ENCODE data around the gene METTL24. TPM values are rescaled to one million over a fixed set of nuclear protein-coding genes. Genes with fewer than 3 reads are reported as not detected.
A peak's percentile ranks its signal among the peaks of the same experiment; 100 is the strongest.

METTL24 gene
- total RNA-seq, result not detected in 2 replicates

GRCh38 chr6:110357664-110358552, at the start of gene METTL24:
METTL24 (minus strand) TSS chr6:110358349; CDS start chr6:110358272, 77 bp downstream.
- DNase-seq (ENCODE audit: low read depth in 2 of 2), result no peak

- no peak for DNase-seq (ENCODE audit: low read depth in 2 of 2)
Observed at GRCh38 chr6:110404607-110405006, 46.5 kb upstream of the METTL24 start.

- no peak for DNase-seq (ENCODE audit: low read depth in 2 of 2)
Observed at GRCh38 chr6:110401585-110402176, 43.5 kb upstream of the METTL24 start.

- DNase-seq (ENCODE audit: low read depth in 2 of 2), result no peak
Observed at GRCh38 chr6:110400208-110400607, 42.1 kb upstream of the METTL24 start.

GRCh38 chr6:110399219-110400071, 41.3 kb upstream of the METTL24 start:
- DNase-seq (ENCODE audit: low read depth in 2 of 2), result peak in 1 of 2 donors; percentile 5

GRCh38 chr6:110398778-110399177, 40.6 kb upstream of the METTL24 start:
- peak in 1 of 2 donors; percentile 49 for DNase-seq (ENCODE audit: low read depth in 2 of 2)

- no peak for DNase-seq (ENCODE audit: low read depth in 2 of 2)
Observed at GRCh38 chr6:110395221-110395620, 37.1 kb upstream of the METTL24 start.

GRCh38 chr6:110394409-110394808, 36.3 kb upstream of the METTL24 start:
- DNase-seq (ENCODE audit: low read depth in 2 of 2), result no peak

GRCh38 chr6:110392727-110393126, 34.6 kb upstream of the METTL24 start:
- DNase-seq (ENCODE audit: low read depth in 2 of 2), result no peak

- no peak for DNase-seq (ENCODE audit: low read depth in 2 of 2)
Observed at GRCh38 chr6:110390404-110390803, 32.3 kb upstream of the METTL24 start.

- peak; percentile 10 to 87 for DNase-seq (ENCODE audit: low read depth in 2 of 2)
Observed at GRCh38 chr6:110389689-110390382, 31.7 kb upstream of the METTL24 start.

GRCh38 chr6:110387986-110388385, 29.8 kb upstream of the METTL24 start:
- no peak for DNase-seq (ENCODE audit: low read depth in 2 of 2)

- no peak for DNase-seq (ENCODE audit: low read depth in 2 of 2)
Observed at GRCh38 chr6:110385458-110385863, 27.3 kb upstream of the METTL24 start.

- no peak for DNase-seq (ENCODE audit: low read depth in 2 of 2)
Observed at GRCh38 chr6:110378552-110378951, 20.4 kb upstream of the METTL24 start.

GRCh38 chr6:110369066-110369465, 10.9 kb upstream of the METTL24 start:
- no peak for DNase-seq (ENCODE audit: low read depth in 2 of 2)

- DNase-seq (ENCODE audit: low read depth in 2 of 2), result no peak
Observed at GRCh38 chr6:110368284-110368683, 10.1 kb upstream of the METTL24 start.

GRCh38 chr6:110367825-110368224, 9.7 kb upstream of the METTL24 start:
- no peak for DNase-seq (ENCODE audit: low read depth in 2 of 2)

- DNase-seq (ENCODE audit: low read depth in 2 of 2), result no peak
Observed at GRCh38 chr6:110366975-110367374, 8.8 kb upstream of the METTL24 start.

- no peak for DNase-seq (ENCODE audit: low read depth in 2 of 2)
Observed at GRCh38 chr6:110366256-110366655, 8.1 kb upstream of the METTL24 start.

- no peak for DNase-seq (ENCODE audit: low read depth in 2 of 2)
Observed at GRCh38 chr6:110364364-110365105, 6.4 kb upstream of the METTL24 start.

GRCh38 chr6:110363748-110364147, 5.6 kb upstream of the METTL24 start:
- DNase-seq (ENCODE audit: low read depth in 2 of 2), result no peak
